H9 (cell line): ENCODE results near the gene GTPBP6. TPM values are rescaled to one million over a fixed set of nuclear protein-coding genes. Genes with fewer than 3 reads are reported as not detected.

Experiments
- DNase-seq: peaks from one replicate; pipeline ENCODE4 v3.0.0-alpha.2; 2017
- H2AFZ ChIP-seq: one replicate; pipeline ENCODE4 v1.6.1; 2013; ENCODE audit warnings: mild to moderate bottlenecking, low read length, control low read depth, moderate library complexity
- H2AK5ac ChIP-seq: 2 replicates; pipeline ENCODE4 v1.6.1; 2013; ENCODE audit warnings: low read length, control low read depth, mixed read lengths; ENCODE audit not compliant: insufficient read length
- H2BK120ac ChIP-seq: one replicate; pipeline ENCODE4 v1.6.1; 2013; ENCODE audit warnings: low read depth, mild to moderate bottlenecking, low read length, control low read depth, inconsistent platforms; ENCODE audit not compliant: poor library complexity, severe bottlenecking
- H2BK12ac ChIP-seq: 2 replicates; pipeline ENCODE4 v1.6.1; 2013; ENCODE audit warnings: low read length, control low read depth, mixed read lengths, low read depth; ENCODE audit not compliant: insufficient read length
- H2BK15ac ChIP-seq: 2 replicates; pipeline ENCODE4 v1.6.1; 2013; ENCODE audit warnings: low read depth, low read length, control low read depth
- H2BK20ac ChIP-seq: one replicate; pipeline ENCODE4 v1.6.1; 2013; ENCODE audit warnings: low read depth, mild to moderate bottlenecking, low read length, control low read depth, inconsistent platforms; ENCODE audit not compliant: poor library complexity, severe bottlenecking
- H2BK5ac ChIP-seq: 2 replicates; pipeline ENCODE4 v1.6.1; 2013; ENCODE audit warnings: low read length, control low read depth, mixed read lengths; ENCODE audit not compliant: insufficient read length
- H3K14ac ChIP-seq: 2 replicates; pipeline ENCODE4 v1.6.1; 2013; ENCODE audit warnings: low read length, control low read depth; ENCODE audit not compliant: insufficient read depth
- H3K18ac ChIP-seq: 2 replicates; pipeline ENCODE4 v1.6.1; 2013; ENCODE audit warnings: low read depth, mild to moderate bottlenecking, mixed read lengths, low read length, control low read depth; ENCODE audit not compliant: insufficient read length
- H3K23ac ChIP-seq: 2 replicates; pipeline ENCODE4 v1.6.1; 2013; ENCODE audit warnings: low read length, control low read depth, mixed read lengths, low read depth; ENCODE audit not compliant: insufficient read length
- H3K23me2 ChIP-seq: 2 replicates; pipeline ENCODE4 v1.6.1; 2013; ENCODE audit warnings: low read depth, mild to moderate bottlenecking, mixed read lengths, low read length, control low read depth; ENCODE audit not compliant: insufficient read length, poor library complexity, severe bottlenecking
- H3K27ac ChIP-seq: 2 replicates; pipeline ENCODE4 v1.5.1; 2013; ENCODE audit warnings: low read length, control low read depth, mixed read lengths, low read depth; ENCODE audit not compliant: insufficient read length
- H3K27me3 ChIP-seq: 2 replicates; pipeline ENCODE4 v1.6.1; 2013; ENCODE audit warnings: low read length, control low read depth, inconsistent platforms; ENCODE audit not compliant: insufficient read depth
- H3K4ac ChIP-seq: 2 replicates; pipeline ENCODE4 v1.6.1; 2013; ENCODE audit warnings: low read depth, mild to moderate bottlenecking, control low read depth, inconsistent platforms, low read length, moderate library complexity
- H3K4me1 ChIP-seq: 2 replicates; pipeline ENCODE4 v1.6.1; 2013; ENCODE audit warnings: low read length, control low read depth, inconsistent platforms; ENCODE audit not compliant: insufficient read depth
- H3K4me2 ChIP-seq: 2 replicates; pipeline ENCODE4 v1.6.1; 2013; ENCODE audit warnings: low read length, control low read depth, mixed read lengths; ENCODE audit not compliant: insufficient read length, insufficient read depth
- H3K56ac ChIP-seq: 2 replicates; pipeline ENCODE4 v1.6.1; 2013; ENCODE audit warnings: low read depth, mild to moderate bottlenecking, mixed read lengths, low read length, control low read depth; ENCODE audit not compliant: insufficient read length
- H3K79me1 ChIP-seq: 2 replicates; pipeline ENCODE4 v1.6.1; 2013; ENCODE audit warnings: low read depth, mild to moderate bottlenecking, moderate library complexity, low read length, control low read depth, inconsistent platforms; ENCODE audit not compliant: insufficient read depth, poor library complexity, severe bottlenecking
- H3K79me2 ChIP-seq: 2 replicates; pipeline ENCODE4 v1.6.1; 2013; ENCODE audit warnings: low read length, control low read depth, inconsistent platforms; ENCODE audit not compliant: insufficient read depth
- H3K9ac ChIP-seq: 2 replicates; pipeline ENCODE4 v1.6.1; 2013; ENCODE audit warnings: low read length, control low read depth, mixed read lengths; ENCODE audit not compliant: insufficient read length; ENCODE audit errors: extremely low read depth
- H3K9me3 ChIP-seq: one replicate; pipeline ENCODE4 v1.6.1; 2013; ENCODE audit warnings: low read depth, low read length, inconsistent platforms; ENCODE audit not compliant: control insufficient read depth
- H3T11ph ChIP-seq: one replicate; pipeline ENCODE4 v1.6.1; 2013; ENCODE audit warnings: mild to moderate bottlenecking, low read length, control low read depth, inconsistent platforms
- H4K20me1 ChIP-seq: one replicate; pipeline ENCODE4 v1.6.1; 2013; ENCODE audit not compliant: control insufficient read depth, insufficient read length, insufficient read depth
- H4K5ac ChIP-seq: 2 replicates; pipeline ENCODE4 v1.6.1; 2013; ENCODE audit warnings: low read depth, mild to moderate bottlenecking, mixed read lengths, low read length, control low read depth; ENCODE audit not compliant: insufficient read length
- H4K8ac ChIP-seq: replicated peaks from 2 replicates; pipeline ENCODE4 v1.6.1; 2013; ENCODE audit warnings: low read length, control low read depth, mixed read lengths, low read depth; ENCODE audit not compliant: insufficient read length
- H4K91ac ChIP-seq: 2 replicates; pipeline ENCODE4 v1.6.1; 2013; ENCODE audit warnings: low read depth, mild to moderate bottlenecking, moderate library complexity, mixed read lengths, low read length, control low read depth; ENCODE audit not compliant: insufficient read length
- H3K27ac Mint-ChIP-seq, 3 experiments: 2 replicates in 2 of 3; 3 replicates in 1 of 3; pipeline ENCODE4 v1.8.0; 2020 to 2021; ENCODE audit warnings: mixed read lengths in 3 of 3, mild to moderate bottlenecking in 1 of 3, moderate library complexity in 1 of 3
- H3K27me3 Mint-ChIP-seq: 2 replicates; pipeline ENCODE4 v1.8.0; 2021; ENCODE audit warnings: low read depth, mild to moderate bottlenecking, moderate library complexity, mixed read lengths
- H3K36me3 Mint-ChIP-seq, 3 experiments: 2 replicates in 2 of 3; 3 replicates in 1 of 3; pipeline ENCODE4 v1.8.0; 2020 to 2021; ENCODE audit warnings: low read depth in 3 of 3, mixed read lengths in 3 of 3; ENCODE audit not compliant: insufficient read depth in 1 of 3
- H3K4me1 Mint-ChIP-seq, 2 experiments: 2 replicates each; pipeline ENCODE4 v1.8.0; 2020; ENCODE audit warnings: mixed read lengths in 2 of 2
- H3K4me3 Mint-ChIP-seq, 2 experiments: 2 replicates in 1 of 2; 3 replicates in 1 of 2; pipeline ENCODE4 v1.8.0; 2020 to 2021; ENCODE audit warnings: mild to moderate bottlenecking in 2 of 2, mixed read lengths in 2 of 2, moderate library complexity in 1 of 2
- H3K9me3 Mint-ChIP-seq, 2 experiments: 2 replicates in 1 of 2; 3 replicates in 1 of 2; pipeline ENCODE4 v1.8.0; 2020; ENCODE audit warnings: mild to moderate bottlenecking in 2 of 2, mixed read lengths in 2 of 2, moderate library complexity in 1 of 2
- CTCF ChIP-seq: fragments of 200-600 bp; sonication (generic); conservative IDR thresholded peaks from 3 replicates; pipeline ENCODE4 v1.8.0; 2021; ENCODE audit warnings: antibody characterized with exemption, mild to moderate bottlenecking
- WGBS: extraction: QIAGEN DNeasy Blood & Tissue Kit; methylation state at CpG from one replicate; pipeline ENCODE4 v1.1.7; 2013; ENCODE audit warnings: missing lambda C conversion rate, low lambda C conversion rate, mixed read lengths; ENCODE audit not compliant: insufficient read length; ENCODE audit errors: extremely low coverage; 5-methylcytosine and 5-hydroxymethylcytosine counted together
- total RNA-seq: library from RNA; stranded (reverse); gene quantifications from 2 replicates; pipeline ENCODE4 v1.2.1, GENCODE V29; 2021

GTPBP6 gene
- total RNA-seq, 1 experiment from 2014 or later: 64.0 TPM

- no peaks in the 10 kb centered on the region for H3K79me1 ChIP-seq
- no peak overlapping the region for H2BK12ac ChIP-seq
- H3K4me1 Mint-ChIP-seq: peaks cover 0 to 4% of the 10 kb centered on the region in 2 experiments; a peak in 1 of 4 replicates
- H2BK15ac ChIP-seq: no peak overlapping the region
- H4K20me1 ChIP-seq: no peaks in the 10 kb centered on the region
- no peak overlapping the region for H3K4me2 ChIP-seq
- H3K27me3 ChIP-seq: no peaks in the 10 kb centered on the region
- peaks cover 22 to 50% (median 49%) of the 10 kb centered on the region in 3 experiments for H3K36me3 Mint-ChIP-seq
- no peak overlapping the region for H3T11ph ChIP-seq
- no peak overlapping the region for H4K91ac ChIP-seq
- no peak overlapping the region for H4K5ac ChIP-seq
- H3K27ac Mint-ChIP-seq: no peak overlapping the region; a peak in 1 of 7 replicates
- H3K23ac ChIP-seq: no peak overlapping the region
- no peak overlapping the region for H2AK5ac ChIP-seq
- H2BK5ac ChIP-seq: no peak overlapping the region
- H3K14ac ChIP-seq: no peak overlapping the region
- no peak overlapping the region for H2BK120ac ChIP-seq
- H3K9ac ChIP-seq: no peak overlapping the region
- no CpG with 5 or more reads among the region's 8 CpGs for WGBS
- H3K18ac ChIP-seq: no peak overlapping the region
- peaks cover 2% of the 10 kb centered on the region; the same call in 1 of the 2 replicates for H3K27me3 Mint-ChIP-seq
- H4K8ac ChIP-seq: no peak overlapping the region
- peaks cover 3% of the 10 kb centered on the region for H3K23me2 ChIP-seq
- no peaks in the 10 kb centered on the region for H3K79me2 ChIP-seq
- no peak overlapping the region; a peak in 1 of 5 replicates for H3K4me3 Mint-ChIP-seq
- TF ChIP-seq CTCF: no peak
- no peak overlapping the region for H3K27ac ChIP-seq
- H3K56ac ChIP-seq: no peak overlapping the region
- H3K9me3 Mint-ChIP-seq: no peaks in the 10 kb centered on the region
- no peaks in the 10 kb centered on the region for H3K4me1 ChIP-seq
- no peak overlapping the region for H2BK20ac ChIP-seq
- no peaks in the 10 kb centered on the region for H3K9me3 ChIP-seq
- no peak overlapping the region for H2AFZ ChIP-seq
- no peak overlapping the region for H3K4ac ChIP-seq
- no peak for DNase-seq
These were observed 5.0 kb downstream of the GTPBP6 start for GRCh38 chrX:313546-313945.
